CD4-positive, CD25-positive, alpha-beta regulatory T cell (primary cell): Measurements from ENCODE around the gene GSX1. TPM values are rescaled to one million over a fixed set of nuclear protein-coding genes. Genes with fewer than 3 reads are reported as not detected.

ENCODE experiments used
- ATAC-seq, 2 donors: fragments of 150-1000 bp; cut with Tn5 transposase; one replicate each; pipeline ENCODE4 v1.10.0; 2021; ENCODE audit warnings: low read depth in 2 of 2, moderate number of reproducible peaks in 2 of 2, moderate library complexity in 1 of 2
- DNase-seq, 3 donors: peaks; one replicate each; pipeline versions ENCODE4 v3.0.0 to v3.0.0-alpha.2; 2012 to 2022; ENCODE audit warnings: mixed read lengths in 1 of 3
- H3K27ac ChIP-seq: one replicate; pipeline ENCODE4 v1.7.0; 2013; ENCODE audit warnings: mild to moderate bottlenecking, low read length; ENCODE audit not compliant: insufficient read depth, poor library complexity, severe bottlenecking
- H3K27me3 ChIP-seq: one replicate; pipeline ENCODE4 v1.7.0; 2013; ENCODE audit warnings: low read length; ENCODE audit not compliant: control insufficient read depth, insufficient read depth
- H3K36me3 ChIP-seq: one replicate; pipeline ENCODE4 v1.7.0; 2013; ENCODE audit warnings: mild to moderate bottlenecking, low read length, moderate library complexity; ENCODE audit not compliant: control insufficient read depth, insufficient read depth
- H3K4me1 ChIP-seq: 2 replicates; pipeline ENCODE4 v1.7.0; 2013; ENCODE audit warnings: mild to moderate bottlenecking, low read length; ENCODE audit not compliant: insufficient read depth, control insufficient read depth, poor library complexity, severe bottlenecking
- H3K4me3 ChIP-seq: one replicate; pipeline ENCODE4 v1.7.0; 2013; ENCODE audit warnings: low read depth, mild to moderate bottlenecking, low read length, moderate library complexity
- H3K9me3 ChIP-seq, 2 experiments: 1 replicate in 1 of 2; 2 replicates in 1 of 2; pipeline ENCODE4 v1.7.0; 2013; ENCODE audit warnings: low read length in 2 of 2, mild to moderate bottlenecking in 1 of 2, moderate library complexity in 1 of 2; ENCODE audit not compliant: control insufficient read depth in 2 of 2
- H3K27ac Mint-ChIP-seq, 3 donors: one replicate each; pipeline ENCODE4 v1.8.0; 2020 to 2022; ENCODE audit warnings: mild to moderate bottlenecking in 3 of 3, mixed read lengths in 3 of 3, moderate library complexity in 2 of 3
- H3K27me3 Mint-ChIP-seq: one replicate; pipeline ENCODE4 v1.8.0; 2022; ENCODE audit warnings: mild to moderate bottlenecking, mixed read lengths
- H3K36me3 Mint-ChIP-seq: one replicate; pipeline ENCODE4 v1.8.0; 2020; ENCODE audit warnings: mixed read lengths
- H3K4me1 Mint-ChIP-seq, 4 donors: one replicate each; pipeline ENCODE4 v1.8.0; 2020 to 2022; ENCODE audit warnings: mixed read lengths in 4 of 4, mild to moderate bottlenecking in 1 of 4
- H3K4me3 Mint-ChIP-seq, 4 donors: one replicate each; pipeline ENCODE4 v1.8.0; 2020 to 2022; ENCODE audit warnings: mild to moderate bottlenecking in 4 of 4, mixed read lengths in 4 of 4, moderate library complexity in 3 of 4
- H3K9me3 Mint-ChIP-seq, 7 donors: one replicate each; pipeline ENCODE4 v1.8.0; 2020 to 2022; ENCODE audit warnings: mixed read lengths in 7 of 7, mild to moderate bottlenecking in 3 of 7, moderate library complexity in 2 of 7
- polyA plus RNA-seq, 4 donors: library from polyadenylated mRNA; unstranded; fragments of 300-500 nt; fragmentation: Illumina TruSeq; gene quantifications; one replicate each; pipeline ENCODE4 v1.2.3, GENCODE V29; 2021
- total RNA-seq: library from RNA; stranded (reverse); gene quantifications from one replicate; pipeline ENCODE4 v1.2.3, GENCODE V29; 2022

GSX1 gene
- total and polyA plus RNA-seq, 5 donors from 2014 or later = not detected

DNA sequence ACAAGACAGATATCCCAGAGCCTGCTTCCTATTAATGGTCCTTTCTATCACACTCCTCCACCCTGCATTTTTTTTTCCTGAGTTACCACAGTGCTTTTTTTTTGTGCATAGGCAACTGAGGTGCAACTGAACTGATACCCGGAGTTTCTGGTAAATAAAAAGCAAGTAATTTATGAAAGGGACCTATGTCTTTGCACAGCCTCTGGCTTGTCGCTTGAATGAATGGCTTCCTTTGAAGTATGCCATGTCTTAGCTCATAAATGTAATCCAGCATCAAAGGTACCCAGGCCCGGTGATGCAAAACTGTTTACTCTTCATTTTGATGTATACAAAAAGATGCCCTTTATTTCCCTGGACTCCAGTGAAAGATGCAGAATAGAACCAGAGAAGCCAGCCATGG lies 31.8 kb downstream of the GSX1 start:
- Mint-ChIP-seq H3K9me3 (peaks cover 0 to 4% (median 0%) of the 10 kb centered on the region in 7 donors), H3K27ac (no peak overlapping the region), H3K4me3 (no peak overlapping the region), H3K36me3 (no peaks in the 10 kb centered on the region), H3K27me3 (peaks cover 68% of the 10 kb centered on the region), H3K4me1 (peaks cover 0 to 7% (median 2%) of the 10 kb centered on the region in 4 donors)
- no peaks in the 10 kb centered on the region for H3K36me3 ChIP-seq
- no peak overlapping the region for H3K27ac ChIP-seq
- DNase-seq = no peak
- H3K27me3 ChIP-seq = peaks cover 18% of the 10 kb centered on the region
- no peaks in the 10 kb centered on the region for H3K9me3 ChIP-seq
- H3K4me3 ChIP-seq = no peak overlapping the region
- no peaks in the 10 kb centered on the region for H3K4me1 ChIP-seq
- no peak for ATAC-seq

DNA sequence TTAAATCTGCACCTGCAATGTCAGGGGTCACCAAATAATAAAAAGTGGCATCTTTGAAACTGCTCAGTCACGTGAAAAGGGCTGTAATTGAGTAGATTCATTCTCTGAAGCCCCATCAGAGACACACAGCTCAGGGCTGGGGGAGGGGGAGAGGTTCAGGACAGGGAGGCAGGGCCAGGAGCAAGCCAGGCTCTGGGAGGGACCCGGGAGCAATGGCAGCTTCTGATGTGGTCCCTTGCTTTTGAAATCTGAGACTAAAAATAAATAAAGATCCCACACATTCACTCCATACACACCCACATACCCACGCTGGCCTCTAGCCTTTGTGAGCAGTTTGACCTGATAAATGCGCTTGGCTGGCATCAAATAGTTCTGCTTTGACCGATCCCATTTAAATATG lies 32.8 kb downstream of the GSX1 start:
- peaks cover 65% of the 10 kb centered on the region for H3K27me3 Mint-ChIP-seq
- Histone ChIP-seq H3K36me3 (no peaks in the 10 kb centered on the region), H3K4me3 (no peak overlapping the region), H3K9me3 (no peaks in the 10 kb centered on the region), H3K4me1 (peaks cover 4% of the 10 kb centered on the region), H3K27me3 (peaks cover 16% of the 10 kb centered on the region), H3K27ac (no peak overlapping the region)
- no peaks in the 10 kb centered on the region for H3K36me3 Mint-ChIP-seq
- H3K27ac Mint-ChIP-seq = no peak overlapping the region
- H3K4me1 Mint-ChIP-seq = peaks cover 0 to 7% (median 3%) of the 10 kb centered on the region in 4 donors
- H3K4me3 Mint-ChIP-seq = no peak overlapping the region
- DNase-seq (no peak), ATAC-seq (no peak)
- peaks cover 0 to 4% (median 0%) of the 10 kb centered on the region in 7 donors for H3K9me3 Mint-ChIP-seq

DNA sequence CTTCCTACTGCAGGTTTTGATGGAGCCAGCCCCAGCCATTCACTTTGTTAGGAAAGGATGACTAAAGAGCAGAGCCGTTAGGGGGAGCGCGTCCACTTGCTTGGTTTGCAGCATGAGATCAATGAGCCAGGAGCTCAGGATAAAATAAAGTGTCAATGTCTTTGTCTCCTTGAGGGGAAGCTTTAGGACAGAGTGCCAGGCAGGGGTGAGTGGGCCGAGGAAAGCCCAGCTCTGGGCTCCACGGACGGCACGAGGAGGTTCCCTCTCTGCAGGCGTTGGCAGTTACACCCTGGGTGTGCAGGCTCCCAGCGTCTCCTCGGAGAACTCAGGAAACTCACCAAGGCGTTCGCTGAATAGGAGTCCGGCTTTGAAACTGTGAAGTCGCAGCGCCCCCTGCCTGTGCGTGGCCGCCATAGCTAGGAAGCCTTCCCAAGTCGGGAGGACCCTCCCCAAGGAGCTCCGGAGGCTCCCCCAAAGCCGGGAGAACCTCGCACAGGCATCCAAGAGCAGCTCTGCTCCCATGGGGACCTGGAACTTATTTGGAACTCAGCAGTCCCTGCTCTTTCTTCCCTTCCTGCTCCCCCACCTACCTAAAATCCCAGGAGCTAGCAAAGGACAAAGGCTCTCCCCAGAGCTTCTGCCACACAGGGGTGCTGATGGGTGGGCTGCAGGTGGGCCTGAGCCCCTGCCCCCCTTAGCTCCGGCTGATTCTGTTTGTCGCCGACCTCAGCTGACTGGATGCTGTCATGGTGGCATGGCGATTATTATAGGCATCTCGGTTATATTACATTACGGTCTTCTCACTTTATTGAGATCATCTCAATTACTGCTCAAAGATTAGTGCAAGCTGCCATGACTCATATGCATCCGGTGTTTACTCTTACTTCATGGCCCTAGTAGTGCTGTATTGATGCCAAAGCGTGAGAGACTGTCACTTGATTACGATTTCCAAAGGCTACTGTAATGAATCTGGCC lies 34.4 kb downstream of the GSX1 start:
- Histone ChIP-seq H3K4me1 (peaks cover 7% of the 10 kb centered on the region), H3K36me3 (no peaks in the 10 kb centered on the region), H3K4me3 (no peak overlapping the region), H3K27me3 (peaks cover 20% of the 10 kb centered on the region), H3K27ac (no peak overlapping the region), H3K9me3 (no peaks in the 10 kb centered on the region)
- DNase-seq (peak; percentile 41 to 70 (median 51)), ATAC-seq (peak; percentile 46 to 64)
- peaks cover 64% of the 10 kb centered on the region for H3K27me3 Mint-ChIP-seq
- no peaks in the 10 kb centered on the region for H3K36me3 Mint-ChIP-seq
- H3K4me1 Mint-ChIP-seq = peaks cover 0 to 10% (median 4%) of the 10 kb centered on the region in 4 donors
- H3K4me3 Mint-ChIP-seq = no peak overlapping the region
- H3K27ac Mint-ChIP-seq = no peak overlapping the region
- peaks cover 0 to 4% (median 0%) of the 10 kb centered on the region in 7 donors for H3K9me3 Mint-ChIP-seq

DNA sequence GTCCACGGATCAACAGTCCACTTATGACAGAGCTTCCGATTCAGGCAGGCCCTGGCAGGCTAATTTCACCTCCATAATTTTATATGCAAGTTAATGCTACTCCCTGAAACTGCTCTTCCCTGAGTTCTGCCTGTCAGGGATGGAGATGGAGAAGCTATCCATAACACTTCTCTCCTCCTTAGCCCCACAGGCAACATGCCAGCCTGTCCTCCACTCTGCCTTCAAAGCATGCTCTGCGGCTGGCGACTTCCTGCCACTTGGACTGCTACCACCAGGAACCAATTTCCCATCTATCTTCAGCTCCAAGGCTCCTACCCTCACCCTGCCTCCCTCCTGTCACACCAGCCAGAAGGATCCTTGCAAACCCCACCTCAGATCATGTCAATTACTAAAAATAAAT lies 35.4 kb downstream of the GSX1 start:
- Mint-ChIP-seq H3K27ac (no peak overlapping the region), H3K4me1 (peaks cover 0 to 10% (median 4%) of the 10 kb centered on the region in 4 donors), H3K36me3 (no peaks in the 10 kb centered on the region), H3K27me3 (peaks cover 57% of the 10 kb centered on the region), H3K9me3 (peaks cover 0 to 4% (median 0%) of the 10 kb centered on the region in 7 donors), H3K4me3 (no peak overlapping the region)
- peaks cover 25% of the 10 kb centered on the region for H3K27me3 ChIP-seq
- ATAC-seq (no peak), DNase-seq (no peak)
- H3K36me3 ChIP-seq = no peaks in the 10 kb centered on the region
- no peak overlapping the region for H3K27ac ChIP-seq
- H3K4me1 ChIP-seq = peaks cover 7% of the 10 kb centered on the region
- H3K4me3 ChIP-seq = no peak overlapping the region
- H3K9me3 ChIP-seq = no peaks in the 10 kb centered on the region

DNA sequence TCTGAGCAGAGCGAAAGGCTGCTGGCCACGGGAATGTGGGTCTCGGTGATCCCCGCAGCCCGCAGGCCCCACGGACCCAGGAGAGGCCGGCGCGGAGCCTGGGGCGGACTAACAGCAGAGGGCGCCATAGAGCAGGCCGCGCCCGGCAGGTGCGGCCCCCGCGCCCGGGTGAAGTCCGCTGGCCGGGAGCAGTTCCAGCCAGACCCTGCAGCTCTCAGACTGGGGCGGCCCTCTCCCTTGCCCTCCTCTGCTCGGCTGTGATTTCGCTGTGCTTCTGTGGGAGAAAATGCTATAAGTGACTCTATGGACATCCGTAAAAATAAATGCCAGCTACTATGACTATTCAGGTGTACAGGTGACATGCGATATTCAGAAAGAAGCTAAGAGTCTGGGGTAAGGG lies 37.7 kb downstream of the GSX1 start:
- peaks cover 7% of the 10 kb centered on the region for H3K4me1 ChIP-seq
- no peaks in the 10 kb centered on the region for H3K36me3 Mint-ChIP-seq
- ATAC-seq (peak; percentile 73 to 74), DNase-seq (peak; percentile 13 to 46 (median 41))
- no peaks in the 10 kb centered on the region for H3K36me3 ChIP-seq
- H3K9me3 ChIP-seq = no peaks in the 10 kb centered on the region
- peak overlapping the region in 1 of 4 donors; percentile 39 for H3K4me3 Mint-ChIP-seq
- peaks cover 25% of the 10 kb centered on the region for H3K27me3 ChIP-seq
- no peak overlapping the region for H3K4me3 ChIP-seq
- no peak overlapping the region for H3K27ac ChIP-seq
- H3K27me3 Mint-ChIP-seq = peaks cover 36% of the 10 kb centered on the region
- peaks cover 0 to 3% (median 0%) of the 10 kb centered on the region in 7 donors for H3K9me3 Mint-ChIP-seq
- peaks cover 0 to 10% (median 4%) of the 10 kb centered on the region in 4 donors for H3K4me1 Mint-ChIP-seq
- H3K27ac Mint-ChIP-seq = no peak overlapping the region

DNA sequence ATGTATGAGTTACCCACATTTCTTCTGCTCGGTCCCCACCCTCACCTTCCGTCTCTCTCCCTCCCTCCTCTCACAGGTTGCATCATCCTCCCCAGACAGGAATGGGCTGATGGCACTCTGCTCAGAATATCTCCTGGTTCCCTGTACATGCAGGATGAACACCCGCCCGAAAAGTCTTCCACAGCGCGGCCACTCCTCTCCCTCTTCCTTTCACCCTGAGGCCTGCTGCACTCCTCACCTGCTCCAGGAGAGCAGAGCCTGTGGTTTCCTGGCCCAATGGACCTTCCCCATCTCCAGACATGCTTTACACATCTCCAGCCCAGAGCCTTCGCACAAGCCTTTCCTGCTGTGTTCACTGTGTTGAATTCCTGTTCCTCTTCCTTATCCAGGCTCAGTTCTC lies 40.9 kb downstream of the GSX1 start:
- Histone ChIP-seq H3K36me3 (no peaks in the 10 kb centered on the region), H3K27ac (no peak overlapping the region), H3K27me3 (peaks cover 22% of the 10 kb centered on the region), H3K4me3 (no peak overlapping the region), H3K9me3 (no peaks in the 10 kb centered on the region), H3K4me1 (peaks cover 7% of the 10 kb centered on the region)
- peaks cover 22% of the 10 kb centered on the region for H3K27me3 Mint-ChIP-seq
- H3K27ac Mint-ChIP-seq = no peak overlapping the region
- H3K4me1 Mint-ChIP-seq = peaks cover 0 to 4% (median 1%) of the 10 kb centered on the region in 4 donors
- H3K36me3 Mint-ChIP-seq = no peaks in the 10 kb centered on the region
- DNase-seq (no peak), ATAC-seq (no peak)
- H3K4me3 Mint-ChIP-seq = no peak overlapping the region
- H3K9me3 Mint-ChIP-seq = no peaks in the 10 kb centered on the region

DNA sequence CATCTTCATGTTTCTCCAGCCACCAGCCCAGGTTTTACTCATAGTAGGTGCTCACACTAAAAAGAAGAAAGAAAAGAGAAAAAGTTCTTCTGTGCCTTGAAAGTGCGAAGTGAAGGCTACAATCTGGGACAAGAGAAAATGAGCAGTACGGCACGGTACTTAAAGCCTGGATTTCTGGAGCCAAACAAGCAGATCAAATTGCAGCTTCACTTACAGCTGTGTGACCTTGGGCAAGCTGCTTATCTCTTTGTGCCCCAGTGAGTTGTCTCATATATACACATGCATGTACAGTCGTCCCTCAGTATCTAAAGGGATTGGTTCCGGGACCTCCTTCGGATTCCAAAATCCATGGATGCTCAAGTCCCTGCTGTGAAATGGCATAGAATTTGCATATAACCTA lies 41.8 kb downstream of the GSX1 start:
- no peak for DNase-seq
- Mint-ChIP-seq H3K9me3 (peaks cover 0 to 1% (median 0%) of the 10 kb centered on the region in 7 donors), H3K27me3 (peaks cover 30% of the 10 kb centered on the region)

More for the DNA sequence above, 41.8 kb downstream of the GSX1 start:
- Histone ChIP-seq H3K27ac (no peak overlapping the region), H3K9me3 (no peaks in the 10 kb centered on the region), H3K27me3 (peaks cover 22% of the 10 kb centered on the region), H3K4me1 (peaks cover 7% of the 10 kb centered on the region), H3K4me3 (no peak overlapping the region), H3K36me3 (no peaks in the 10 kb centered on the region)
- ATAC-seq = no peak
- no peak overlapping the region for H3K27ac Mint-ChIP-seq
- H3K36me3 Mint-ChIP-seq = no peaks in the 10 kb centered on the region
- H3K4me1 Mint-ChIP-seq = peaks cover 0 to 4% (median 1%) of the 10 kb centered on the region in 4 donors
- H3K4me3 Mint-ChIP-seq = no peak overlapping the region
